ENCODE results near the gene MCHR1.
"Not testable (repeated sequence)": the region's sequence is repeated elsewhere in the genome, so short reads cannot be mapped to it uniquely, and the experiment has no call there.

MCHR1 gene

GRCh38 chr22:40694411-40694810, 15.1 kb downstream of the MCHR1 start:
- no peak for DNase-seq

- DNase-seq = no peak
These were observed 22.0 kb downstream of the MCHR1 start for GRCh38 chr22:40701274-40701673.

GRCh38 chr22:40703174-40703573, 23.9 kb downstream of the MCHR1 start:
- no peak for DNase-seq

- DNase-seq = no peak
These were observed 24.5 kb downstream of the MCHR1 start for GRCh38 chr22:40703736-40704135.

GRCh38 chr22:40705918-40706682, 26.8 kb downstream of the MCHR1 start:
- DNase-seq = no peak

- DNase-seq = no peak
These were observed 27.9 kb downstream of the MCHR1 start for GRCh38 chr22:40707154-40707553.

GRCh38 chr22:40708177-40708576, 28.9 kb downstream of the MCHR1 start:
- DNase-seq = no peak

GRCh38 chr22:40709752-40710413, 30.6 kb downstream of the MCHR1 start:
- DNase-seq = no peak

GRCh38 chr22:40712311-40712710, 33.0 kb downstream of the MCHR1 start:
- no peak for DNase-seq

GRCh38 chr22:40714499-40715337, 35.4 kb downstream of the MCHR1 start:
- no peak for DNase-seq

- DNase-seq = no peak
These were observed 36.8 kb downstream of the MCHR1 start for GRCh38 chr22:40716116-40716515.

- not testable (repeated sequence) for DNase-seq
These were observed 38.4 kb downstream of the MCHR1 start for GRCh38 chr22:40717657-40718056.

GRCh38 chr22:40718250-40719204, 39.2 kb downstream of the MCHR1 start:
- no peak for DNase-seq

GRCh38 chr22:40719599-40719998, 40.3 kb downstream of the MCHR1 start:
- no peak for DNase-seq

- not testable (repeated sequence) for DNase-seq
These were observed 40.9 kb downstream of the MCHR1 start for GRCh38 chr22:40720156-40720537.

- no peak for DNase-seq
These were observed 41.4 kb downstream of the MCHR1 start for GRCh38 chr22:40720538-40721256.

GRCh38 chr22:40721266-40721665, 42.0 kb downstream of the MCHR1 start:
- no peak for DNase-seq

- no peak for DNase-seq
These were observed 44.2 kb downstream of the MCHR1 start for GRCh38 chr22:40723396-40723933.

GRCh38 chr22:40726514-40726913, 47.2 kb downstream of the MCHR1 start:
- DNase-seq = no peak

GRCh38 chr22:40727070-40727963, 48.0 kb downstream of the MCHR1 start:
- no peak for DNase-seq

Measured in NCI-H187 (cell line).